ENCODE data around the gene RFTN1.

RFTN1 gene

GRCh38 chr3:16528581-16528993 is 15.1 kb upstream of the RFTN1 start:
- DNase-seq (ENCODE audit: low read depth) = no peak

- no peak for DNase-seq (ENCODE audit: low read depth)
These were observed 14.6 kb upstream of the RFTN1 start for GRCh38 chr3:16528106-16528505.

GRCh38 chr3:16524196-16524595 is 10.7 kb upstream of the RFTN1 start:
- DNase-seq (ENCODE audit: low read depth) = no peak

GRCh38 chr3:16523778-16524177 is 10.3 kb upstream of the RFTN1 start:
- no peak for DNase-seq (ENCODE audit: low read depth)

- DNase-seq (ENCODE audit: low read depth) = no peak
These were observed 9.3 kb upstream of the RFTN1 start for GRCh38 chr3:16522834-16523233.

- DNase-seq (ENCODE audit: low read depth) = no peak
These were observed 7.7 kb upstream of the RFTN1 start for GRCh38 chr3:16520970-16521881.

GRCh38 chr3:16520241-16520969 is 6.9 kb upstream of the RFTN1 start:
- no peak for DNase-seq (ENCODE audit: low read depth)

GRCh38 chr3:16516695-16517481 is 3.4 kb upstream of the RFTN1 start:
- no peak for DNase-seq (ENCODE audit: low read depth)

GRCh38 chr3:16515885-16516420 is 2.5 kb upstream of the RFTN1 start:
- no peak for DNase-seq (ENCODE audit: low read depth)

- no peak for DNase-seq (ENCODE audit: low read depth)
These were observed 1.4 kb upstream of the RFTN1 start for GRCh38 chr3:16514755-16515353.

- no peak for DNase-seq (ENCODE audit: low read depth)
These were observed 662 bp upstream of the RFTN1 start for GRCh38 chr3:16514021-16514700.

GRCh38 chr3:16512435-16513140 is 911 bp downstream of the RFTN1 start:
- DNase-seq (ENCODE audit: low read depth) = peak; percentile 31

GRCh38 chr3:16511681-16512434 is 1.6 kb downstream of the RFTN1 start:
- peak; percentile 63 for DNase-seq (ENCODE audit: low read depth)

GRCh38 chr3:16510620-16511319 is 2.7 kb downstream of the RFTN1 start:
- no peak for DNase-seq (ENCODE audit: low read depth)

- DNase-seq (ENCODE audit: low read depth) = no peak
These were observed 3.5 kb downstream of the RFTN1 start for GRCh38 chr3:16509721-16510619.

GRCh38 chr3:16508591-16508995 is 4.9 kb downstream of the RFTN1 start:
- no peak for DNase-seq (ENCODE audit: low read depth)

- DNase-seq (ENCODE audit: low read depth) = no peak
These were observed 5.3 kb downstream of the RFTN1 start for GRCh38 chr3:16508243-16508578.

- no peak for DNase-seq (ENCODE audit: low read depth)
These were observed 5.8 kb downstream of the RFTN1 start for GRCh38 chr3:16507578-16508242.

All from GM04503 (cell line).